GOT3 (cell line): ENCODE measurements around the gene ERFL.

Source experiments
- DNase-seq: peaks from one replicate; lab custom pipeline; 2025; ENCODE audit warnings: mixed read lengths; lab: John Stamatoyannopoulos, UW

Gene ERFL

GRCh38 chr19:41859213-41859617 lies 69.0 kb downstream of the ERFL start:
- DNase-seq, result no peak
